NCI-H1092 (cell line): ENCODE results near the gene ABCA6.
"Not testable (repeated sequence)": the region's sequence is repeated elsewhere in the genome, so short reads cannot be mapped to it uniquely, and the experiment has no call there.

Experiments
- DNase-seq: peaks from one replicate; lab custom pipeline; 2025; lab: John Stamatoyannopoulos, UW

ABCA6 gene

DNA sequence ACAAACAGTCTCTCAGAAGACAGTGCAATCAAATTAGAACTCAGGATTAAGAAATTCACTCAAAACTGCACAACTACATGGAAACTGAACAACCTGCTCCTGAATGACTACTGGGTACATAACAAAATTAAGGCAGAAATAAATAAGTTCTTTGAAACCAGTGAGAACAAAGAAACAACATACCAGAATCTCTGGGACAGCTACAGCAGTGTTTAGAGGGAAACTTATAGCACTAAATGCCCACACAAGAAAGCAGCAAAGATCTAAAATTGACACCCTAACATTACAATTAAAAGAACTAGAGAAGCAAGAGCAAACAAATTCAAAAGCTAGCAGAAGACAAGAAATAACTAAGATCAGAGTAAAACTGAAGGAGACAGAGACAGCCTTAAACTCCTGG, 68.3 kb downstream of the ABCA6 start:
- DNase-seq: not testable (repeated sequence)

DNA sequence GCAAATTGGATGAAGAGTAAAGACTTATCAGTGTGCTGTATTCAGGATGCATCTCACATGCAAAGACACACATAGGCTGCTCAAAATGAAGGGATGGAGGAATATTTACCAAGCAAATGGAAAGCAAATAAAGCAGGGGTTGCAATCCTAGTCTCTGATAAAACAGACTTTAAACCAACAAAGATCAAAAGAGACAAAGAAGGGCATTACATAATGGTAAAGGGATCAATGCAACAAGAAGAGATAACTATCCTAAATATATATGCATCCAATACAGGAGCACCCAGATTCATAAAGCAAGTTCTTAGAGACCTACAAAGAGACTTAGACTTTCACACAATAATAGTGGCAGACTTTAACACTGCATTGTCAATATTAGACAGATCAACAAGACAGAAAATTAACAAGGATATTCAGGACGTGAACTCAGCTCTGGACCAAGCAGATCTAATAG, 68.9 kb downstream of the ABCA6 start:
- not testable (repeated sequence) for DNase-seq

DNA sequence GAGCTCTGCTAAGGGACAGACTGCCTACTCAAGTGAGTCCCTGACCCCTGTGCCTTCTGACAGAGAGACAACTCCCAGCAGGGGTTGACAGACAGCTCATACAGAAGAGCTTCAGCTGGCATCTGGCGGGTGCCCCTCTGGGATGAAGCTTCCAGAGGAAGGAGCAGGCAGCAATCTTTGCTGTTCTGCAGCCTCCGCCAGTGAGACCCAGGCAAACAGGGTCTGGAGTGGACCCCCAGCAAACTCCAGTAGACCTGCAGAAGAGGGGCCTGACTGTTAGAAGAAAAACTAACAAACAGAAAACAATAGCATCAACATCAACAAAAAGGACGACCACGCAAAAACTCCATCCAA, 70.5 kb downstream of the ABCA6 start:
- not testable (repeated sequence) for DNase-seq

DNA sequence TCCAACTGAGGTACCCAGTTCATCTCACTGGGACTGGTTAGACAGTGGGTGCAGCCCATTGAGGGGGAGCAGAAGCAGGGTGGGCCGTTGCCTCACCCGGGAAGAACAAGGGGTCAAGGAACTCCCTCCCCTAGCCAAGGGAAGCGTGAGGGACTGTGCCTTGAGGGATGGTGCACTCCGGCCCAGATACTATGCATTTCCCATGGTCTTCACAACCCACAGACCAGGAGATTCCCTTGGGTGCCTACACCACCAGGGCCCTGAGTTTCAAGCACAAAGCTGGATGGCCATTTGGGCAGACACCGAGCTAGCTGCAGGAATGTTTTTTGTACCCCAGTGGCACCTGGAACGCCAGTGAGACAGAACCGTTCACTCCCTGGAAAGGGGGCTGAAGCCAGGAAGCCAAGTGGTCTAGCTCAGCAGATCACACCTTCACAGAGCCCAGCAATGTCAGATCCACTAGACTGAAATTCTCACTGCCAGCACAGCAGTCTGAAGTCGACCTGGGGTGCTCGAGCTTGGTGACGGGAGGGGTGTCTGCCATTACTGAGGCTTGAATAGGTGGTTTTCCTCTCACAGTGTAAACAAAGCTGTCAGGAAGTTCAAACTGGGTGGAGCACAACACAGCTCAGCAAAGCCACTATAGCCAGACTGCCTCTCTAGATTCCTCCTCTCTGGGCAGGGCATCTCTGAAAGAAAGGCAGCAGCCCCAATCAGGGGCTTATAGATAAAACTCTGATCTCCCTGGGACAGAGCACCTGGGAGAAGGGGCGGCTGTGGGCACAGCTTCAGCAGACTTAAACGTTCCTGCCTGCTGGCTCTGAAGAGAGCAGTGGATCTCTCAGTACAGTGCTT, 71.1 kb downstream of the ABCA6 start:
- DNase-seq: not testable (repeated sequence)

DNA sequence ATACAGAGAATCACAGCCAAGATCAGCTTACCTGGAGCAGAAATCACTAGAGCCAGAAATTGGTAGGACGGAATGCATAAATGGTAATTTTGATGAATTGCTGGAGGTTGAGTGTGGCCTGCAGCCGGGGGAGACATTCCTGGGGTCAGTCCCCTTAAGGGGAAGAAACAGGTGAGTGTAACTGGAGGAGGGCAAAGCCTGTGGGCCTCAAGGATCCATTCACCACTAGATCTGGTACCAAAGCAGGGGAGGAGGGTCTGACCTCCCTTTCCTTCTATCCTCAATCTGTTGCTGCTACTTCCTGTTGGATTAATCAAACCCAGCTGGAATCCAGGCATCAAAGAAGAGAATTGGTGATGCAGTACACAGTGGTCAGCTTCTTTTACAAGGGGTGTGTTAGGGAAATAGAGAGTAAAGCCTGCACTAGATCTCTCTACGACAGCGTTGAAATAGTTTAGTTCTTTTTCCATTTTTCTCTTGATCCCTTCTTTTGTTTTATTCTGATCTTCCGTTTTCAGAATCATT, 72.4 kb downstream of the ABCA6 start:
- no peak for DNase-seq

DNA sequence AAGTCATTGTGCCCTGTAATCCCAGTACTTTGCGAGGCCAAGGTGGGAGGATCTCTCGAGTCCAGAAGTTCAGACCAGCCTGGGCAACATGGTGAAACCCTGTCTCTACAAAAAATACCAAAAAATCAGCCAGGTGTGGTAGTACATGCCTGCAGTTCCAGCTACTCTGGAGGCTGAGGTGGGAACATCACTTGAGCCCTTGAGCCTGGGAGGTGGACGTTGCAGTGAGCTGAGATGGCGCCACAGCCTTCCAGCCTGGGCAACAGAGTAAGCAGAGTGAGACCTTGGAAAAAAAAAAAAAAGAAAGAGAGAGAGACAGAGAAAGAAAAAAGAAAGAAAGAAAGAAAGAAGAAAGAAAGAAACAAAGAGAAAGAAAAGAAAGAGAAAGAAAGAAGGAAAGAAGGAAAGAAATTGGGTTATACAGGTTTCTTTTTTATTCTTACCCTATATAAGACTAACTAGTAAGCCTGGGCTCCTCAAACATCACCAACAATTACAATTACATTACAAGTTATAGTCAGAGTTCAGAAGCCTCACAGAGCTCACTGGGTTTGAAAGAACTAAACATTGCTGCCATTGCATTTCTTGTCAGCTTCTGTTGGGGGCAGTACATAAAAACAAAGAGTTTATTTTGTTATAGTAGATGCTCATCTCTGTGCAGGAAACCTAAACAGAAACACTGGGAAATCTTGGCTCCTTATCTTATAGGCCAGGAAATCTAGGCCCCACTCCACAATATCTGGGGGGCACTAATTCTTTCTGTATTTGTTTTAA, 74.2 kb downstream of the ABCA6 start:
- no peak for DNase-seq

DNA sequence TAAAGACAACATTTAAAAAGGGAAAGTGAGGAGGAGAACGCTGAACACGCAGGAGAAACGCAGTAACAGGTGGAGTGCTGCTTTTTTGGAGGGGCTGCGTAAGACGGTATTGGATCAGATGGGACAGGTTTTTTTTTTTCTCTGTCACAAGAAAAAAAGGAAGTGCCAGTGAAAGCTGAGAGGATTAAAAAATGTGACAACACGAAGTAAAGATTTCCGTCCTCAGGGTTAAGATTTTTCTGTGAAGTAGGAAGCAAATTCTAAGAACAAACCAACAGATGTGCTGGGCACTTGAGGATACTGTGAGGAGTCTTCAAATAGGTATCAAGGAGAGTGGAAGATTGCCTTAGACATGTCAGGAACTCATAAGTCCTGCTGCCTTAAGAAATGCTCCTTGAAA, 75.2 kb downstream of the ABCA6 start:
- DNase-seq: no peak

DNA sequence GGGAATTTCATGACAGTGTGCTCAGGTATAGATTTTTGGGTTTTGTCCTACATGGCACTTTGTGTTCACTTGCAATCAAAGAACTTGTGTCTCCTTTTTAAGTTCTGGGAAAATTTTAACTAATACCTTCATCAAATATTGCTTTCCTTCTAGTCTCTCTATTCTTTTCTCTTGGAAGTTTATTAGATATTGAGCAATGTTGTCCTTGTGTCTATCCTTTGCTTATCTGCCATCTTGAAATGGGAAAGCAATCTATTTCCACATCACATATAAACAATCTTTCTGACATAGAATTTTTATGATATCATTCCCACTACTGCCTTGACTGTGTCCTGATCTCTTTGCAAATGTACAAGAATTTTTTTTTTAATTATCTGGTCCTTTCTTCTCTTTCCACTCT, 76.6 kb downstream of the ABCA6 start:
- DNase-seq: no peak

DNA sequence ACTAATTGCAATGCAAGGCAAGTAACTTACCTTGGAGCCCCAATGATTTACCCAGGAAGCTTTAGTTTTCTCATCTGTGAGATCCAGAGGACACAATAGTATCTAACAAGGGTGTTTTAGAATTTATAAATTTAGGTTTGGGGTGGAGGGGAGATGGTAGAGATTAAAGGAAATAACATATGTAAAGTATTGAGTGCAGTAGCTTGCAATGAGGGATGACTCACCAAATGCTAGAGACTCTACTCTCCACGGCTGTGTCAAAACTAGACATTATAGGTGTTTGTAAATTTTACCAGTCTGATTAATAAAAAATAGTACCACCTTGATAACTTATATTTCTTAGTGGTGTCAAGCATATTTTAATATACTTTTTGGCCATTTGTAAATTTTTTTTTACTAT, 77.2 kb downstream of the ABCA6 start:
- no peak for DNase-seq

DNA sequence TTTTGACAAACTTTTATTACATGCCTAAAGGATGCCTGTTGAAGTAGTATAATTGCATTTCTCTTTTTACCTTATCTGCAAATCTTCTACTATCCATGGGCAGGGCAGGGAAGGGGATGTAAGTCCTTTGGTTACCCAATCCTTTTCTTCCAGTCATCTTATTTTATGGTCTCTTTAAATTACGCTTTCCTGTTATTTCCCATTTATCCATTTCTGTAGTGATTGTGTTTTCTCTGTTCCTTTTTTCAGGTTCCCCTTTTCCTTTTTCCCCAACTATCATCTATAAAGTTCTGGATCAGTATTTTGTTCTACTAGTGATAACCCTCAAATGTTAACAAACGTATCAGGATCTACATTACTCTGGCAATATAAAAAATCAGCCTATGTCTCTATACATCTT, 77.7 kb downstream of the ABCA6 start:
- no peak for DNase-seq

DNA sequence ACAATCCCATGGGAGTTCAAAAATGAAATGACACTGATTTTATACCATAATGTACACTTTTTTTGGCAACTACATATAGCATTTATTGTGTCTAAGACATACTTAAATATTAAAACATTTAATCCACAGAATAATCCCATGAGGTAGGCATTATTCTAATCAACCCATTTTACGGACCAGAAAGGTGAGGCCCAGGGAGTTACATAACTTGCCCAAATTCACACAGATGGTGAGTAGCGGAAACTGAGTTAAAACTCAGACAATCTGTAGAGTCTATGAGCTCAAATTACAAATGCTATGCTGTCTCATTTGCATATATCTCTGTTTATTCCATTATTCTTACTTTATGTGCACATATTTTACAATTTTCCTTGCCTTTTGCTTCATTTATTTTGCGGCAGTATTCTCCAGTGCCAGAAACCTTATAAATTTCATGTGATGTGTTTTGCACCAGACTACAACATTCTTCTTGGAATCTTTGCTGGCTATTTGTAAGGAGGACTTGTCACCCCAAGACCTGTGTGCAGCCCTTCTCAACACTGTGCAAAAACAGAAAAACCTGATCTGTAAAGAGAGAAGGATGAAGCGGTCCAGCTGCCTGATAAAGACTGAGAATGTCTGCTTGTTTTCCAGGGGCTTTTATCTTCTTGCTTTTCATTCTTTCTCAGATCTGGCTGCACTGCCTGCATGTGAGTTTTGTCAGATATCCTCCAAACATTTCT, 78.7 kb downstream of the ABCA6 start:
- no peak for DNase-seq

DNA sequence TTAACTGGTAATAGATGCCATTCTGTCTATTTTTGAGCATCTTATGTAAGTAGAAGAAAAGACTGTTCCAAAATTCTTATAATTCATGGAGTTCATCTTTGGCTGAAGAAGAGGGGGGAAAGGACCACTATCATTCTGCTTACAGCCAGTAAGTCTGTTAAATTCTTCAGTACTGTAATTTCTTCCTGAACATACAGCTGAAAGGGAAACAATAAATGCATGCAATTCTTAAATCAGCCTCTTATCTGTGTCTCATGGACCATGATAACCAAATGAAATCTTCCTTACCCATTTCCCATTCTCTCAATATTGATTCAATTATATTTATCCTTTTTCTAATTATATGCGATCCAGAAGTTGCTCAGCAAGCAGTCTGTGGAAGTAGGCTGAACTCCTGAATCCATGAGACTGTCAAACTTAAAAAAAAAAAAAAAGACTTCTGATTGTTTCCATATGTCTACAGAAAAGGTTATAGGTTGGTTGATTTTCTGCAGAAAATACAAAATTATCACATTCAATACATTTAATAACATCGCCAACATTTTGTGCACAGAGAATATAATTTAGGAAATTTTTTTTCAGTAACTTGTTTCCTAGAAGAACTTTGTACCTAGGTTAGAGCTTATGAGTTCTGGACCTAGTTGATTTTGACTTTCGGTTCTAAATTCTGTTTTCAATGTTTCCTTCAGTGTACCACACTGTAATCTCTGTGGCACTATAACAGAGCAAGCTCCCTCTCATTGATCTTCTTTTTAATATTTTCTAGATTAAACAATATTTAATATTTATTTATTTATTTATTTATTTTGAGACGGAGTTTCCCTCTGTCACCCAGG, 79.8 kb downstream of the ABCA6 start:
- DNase-seq: no peak

DNA sequence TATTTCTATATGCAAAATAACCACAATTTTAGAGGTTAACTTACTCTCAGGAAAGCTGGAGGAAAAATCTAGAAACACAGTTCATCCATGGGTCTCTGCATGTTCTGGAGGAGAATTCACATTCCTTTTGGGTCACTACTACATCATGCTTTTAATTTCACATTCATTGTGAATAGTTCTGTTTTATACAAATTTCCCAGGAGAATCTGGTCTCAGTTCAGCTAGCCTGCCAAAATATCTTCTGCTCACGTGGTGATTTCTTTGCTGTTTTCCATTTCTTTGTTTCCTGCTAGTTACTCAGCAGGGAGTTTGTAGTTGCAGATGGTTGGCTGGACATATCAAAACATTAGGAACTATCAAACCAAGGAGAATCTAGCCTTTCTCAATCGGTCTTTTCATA, 80.9 kb downstream of the ABCA6 start, which contains the start of gene ABCA9:
ABCA9 (minus strand) TSS at position 106 of the 400 bp plus-strand sequence. CDS start 9,801 bp downstream, outside the sequence.
- DNase-seq: no peak

DNA sequence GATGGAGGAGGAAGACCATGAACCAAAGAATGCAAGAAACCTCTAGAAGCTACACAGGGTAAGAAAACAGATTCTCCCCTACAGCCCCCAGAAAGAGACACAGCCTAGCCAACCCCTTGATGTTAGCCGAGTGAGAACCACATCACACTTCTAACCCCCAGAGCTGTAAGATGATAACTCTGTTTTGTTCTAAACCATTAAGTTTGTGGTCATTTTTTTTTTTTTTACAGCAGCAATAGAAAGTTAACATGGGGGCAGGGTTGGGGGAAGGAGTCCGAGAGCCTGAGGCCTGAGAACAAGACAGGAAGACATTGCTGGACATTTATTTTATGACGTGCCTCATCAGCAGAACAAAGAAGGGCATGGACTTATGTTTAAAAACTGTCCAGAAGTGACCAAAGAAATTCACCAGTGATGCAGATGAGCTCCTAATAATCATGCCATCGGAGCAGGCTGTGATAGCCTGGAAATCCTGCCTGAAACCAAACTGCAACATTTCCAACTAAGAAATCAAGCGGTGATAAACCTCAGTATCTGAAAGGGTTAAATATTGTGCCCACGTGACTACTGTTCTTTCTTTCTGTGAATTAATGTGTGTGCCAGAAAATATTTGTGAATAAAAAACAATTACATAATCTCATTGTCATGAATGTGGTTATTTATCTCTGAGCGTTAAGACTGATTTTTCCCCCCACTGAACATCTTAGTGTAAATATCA, 82.1 kb downstream of the ABCA6 start:
- DNase-seq: no peak

DNA sequence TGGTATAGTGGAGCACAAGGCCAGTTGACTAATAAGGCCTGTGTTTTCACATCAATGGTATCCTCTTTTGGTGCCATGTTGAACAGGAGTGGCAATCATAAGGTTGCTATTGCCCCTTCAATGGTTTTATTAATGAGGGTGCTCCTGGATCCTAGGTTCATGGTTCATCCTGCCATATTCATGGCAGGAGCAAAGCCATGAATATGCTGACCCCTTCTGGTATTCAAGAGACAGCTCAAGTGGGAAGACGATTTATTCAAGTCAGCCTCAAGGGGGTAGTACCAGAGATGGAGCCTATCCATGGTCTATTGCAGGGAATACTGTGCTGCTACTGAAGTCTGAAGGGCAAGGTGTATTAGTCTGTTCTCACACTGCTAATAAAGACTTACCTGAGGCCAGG, 83.5 kb downstream of the ABCA6 start:
- DNase-seq: no peak

DNA sequence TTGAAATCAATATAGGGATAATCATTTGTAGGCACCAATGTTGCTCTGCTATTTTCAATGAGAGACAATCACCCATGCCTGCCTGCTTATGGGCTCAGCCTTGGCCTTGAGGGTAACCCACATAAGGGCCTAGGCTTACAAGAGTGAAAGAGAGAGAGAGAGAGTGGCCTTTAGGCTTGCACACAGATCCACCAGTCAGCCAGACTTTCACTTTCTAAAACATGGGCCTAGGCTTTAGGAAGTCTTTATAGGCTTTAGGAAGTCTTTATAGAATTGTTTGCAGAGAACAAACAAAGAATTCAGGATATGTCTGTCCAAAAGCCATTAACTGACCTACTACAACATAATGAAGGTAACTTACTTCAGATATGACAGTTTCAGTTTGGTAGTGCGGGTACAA, 84.4 kb downstream of the ABCA6 start:
- DNase-seq: no peak

DNA sequence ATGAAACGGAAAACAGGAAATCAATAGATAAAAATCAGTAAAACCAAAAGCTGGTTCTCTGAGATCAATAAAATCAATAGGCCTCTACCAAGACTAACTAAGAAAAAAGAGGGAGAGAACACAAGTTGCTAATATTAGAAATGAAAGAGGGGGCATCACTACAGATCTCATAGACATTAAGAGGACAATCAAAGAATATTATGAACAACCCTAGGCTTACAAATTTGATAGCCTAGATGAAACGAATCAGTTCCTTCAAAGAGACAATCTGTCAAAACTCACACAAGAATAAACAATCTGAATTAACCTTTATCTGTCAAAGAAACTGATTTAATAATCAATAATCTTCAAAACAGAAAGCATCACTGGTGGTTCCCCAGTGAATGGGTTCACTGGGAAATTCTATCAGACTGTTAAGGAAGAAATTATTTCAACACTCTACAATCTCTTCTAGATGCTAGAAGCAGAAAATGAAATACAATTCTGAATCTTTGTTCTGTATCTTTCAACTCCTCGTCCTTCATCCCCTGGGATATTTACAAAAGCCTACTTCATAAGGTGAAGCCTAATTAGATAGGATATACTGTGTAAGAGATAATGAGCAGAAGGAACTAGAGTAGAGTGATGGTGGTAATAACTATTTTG, 85.4 kb downstream of the ABCA6 start:
- DNase-seq: no peak

DNA sequence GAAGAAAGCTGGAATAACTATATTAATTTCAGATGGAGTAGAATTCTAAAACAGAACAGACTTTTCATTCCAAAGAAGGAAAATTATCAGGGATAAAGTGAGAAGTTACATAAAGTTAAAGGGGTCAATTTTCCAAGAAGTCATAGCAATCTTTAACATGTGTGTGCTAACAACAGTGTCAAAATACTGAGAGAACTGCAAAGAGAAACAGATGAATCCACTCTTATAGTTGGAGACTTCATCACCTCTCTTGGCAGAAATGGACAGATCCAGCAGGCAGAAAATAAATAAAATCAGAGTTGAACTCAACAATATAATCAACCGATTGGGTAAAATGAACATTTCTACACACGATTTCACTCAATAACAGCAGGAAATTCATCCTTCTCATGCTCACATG, 86.4 kb downstream of the ABCA6 start:
- DNase-seq: no peak

DNA sequence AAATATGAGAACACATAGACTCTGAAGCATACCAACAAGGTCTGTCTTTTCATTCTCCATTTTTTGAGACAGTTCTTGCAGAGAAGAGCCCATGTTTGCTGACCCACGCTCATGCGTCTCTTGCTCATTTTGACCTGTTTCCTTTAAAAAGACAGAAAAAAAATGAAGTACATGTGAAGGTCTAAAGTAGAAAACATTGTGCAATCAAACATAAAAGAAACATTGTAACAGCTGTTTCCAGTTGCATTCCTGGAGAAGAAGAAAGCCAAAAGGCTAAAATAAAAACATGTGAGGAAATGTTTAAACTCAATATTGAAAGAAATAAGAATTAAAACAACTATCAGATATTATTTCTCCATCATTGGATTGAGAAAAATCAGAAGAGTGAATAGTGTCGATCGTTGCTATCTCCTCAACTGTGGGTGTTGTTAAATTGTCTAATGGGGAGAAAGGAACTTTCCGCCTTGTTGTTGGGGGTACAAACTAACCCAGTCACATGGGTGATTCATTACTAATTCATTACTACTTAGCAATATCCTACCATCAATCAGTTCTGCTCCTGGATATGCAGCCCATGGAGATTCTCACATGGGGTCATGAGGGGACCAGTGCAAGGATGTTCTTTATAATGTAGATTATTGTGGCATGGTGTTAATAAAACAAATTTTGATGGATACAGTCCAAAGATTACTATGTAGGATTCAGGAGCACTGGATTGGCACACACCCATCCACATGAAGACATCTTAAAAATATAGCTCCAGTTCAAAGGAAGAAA, 90.5 kb downstream of the ABCA6 start:
- no peak for DNase-seq
